AG04450 (cell line): ENCODE results near the gene KCNE1. TPM values are rescaled to one million over a fixed set of nuclear protein-coding genes. Genes with fewer than 3 reads are reported as not detected.

Experiments
- CTCF ChIA-PET: fragments of 300-600, 350-600 bp; formaldehyde crosslinking; extraction: SDS; loops from one replicate; lab custom pipeline; 2022; ENCODE audit warnings: antibody characterized with exemption, inconsistent platforms; lab: Charles Lee
- POLR2A ChIA-PET: fragments of 350-600 bp; formaldehyde crosslinking; extraction: SDS; loops from one replicate; lab custom pipeline; 2021; ENCODE audit warnings: antibody characterized with exemption, inconsistent platforms; lab: Yijun Ruan, JAX
- DNase-seq: peaks from one replicate; pipeline ENCODE4 v3.0.0-alpha.2; 2011; ENCODE audit warnings: low read depth, low spot score
- H3K27ac ChIP-seq: one replicate; pipeline ENCODE4 v1.5.1; 2012; ENCODE audit warnings: low read depth, low read length, control low read depth
- H3K27me3 ChIP-seq: one replicate; pipeline ENCODE4 v1.6.0; 2012; ENCODE audit warnings: low read length; ENCODE audit not compliant: control insufficient read depth, insufficient read depth
- H3K4me3 ChIP-seq: 2 replicates; pipeline ENCODE4 v1.5.1; 2011; ENCODE audit warnings: mild to moderate bottlenecking, low read depth, low read length, control low read depth
- H3K9me3 ChIP-seq: 2 replicates; pipeline ENCODE4 v1.5.1; 2012; ENCODE audit warnings: low read length; ENCODE audit not compliant: control insufficient read depth, insufficient read depth
- polyA plus RNA-seq: library from polyadenylated mRNA; depleted of rRNA; stranded (reverse); fragments of >200 nt; gene quantifications from 2 replicates; pipeline ENCODE4 v1.2.3, GENCODE V29; 2011
- TF ChIP-seq, protein P1 (sequence below): IDR thresholded peaks from 2 replicates; pipeline ENCODE4 v1.5.1; 2011; ENCODE audit warnings: low read depth, low read length, control low read depth, inconsistent platforms

The KCNE1 gene
- polyA plus RNA-seq, 1 experiment = 0.38 TPM

DNA sequence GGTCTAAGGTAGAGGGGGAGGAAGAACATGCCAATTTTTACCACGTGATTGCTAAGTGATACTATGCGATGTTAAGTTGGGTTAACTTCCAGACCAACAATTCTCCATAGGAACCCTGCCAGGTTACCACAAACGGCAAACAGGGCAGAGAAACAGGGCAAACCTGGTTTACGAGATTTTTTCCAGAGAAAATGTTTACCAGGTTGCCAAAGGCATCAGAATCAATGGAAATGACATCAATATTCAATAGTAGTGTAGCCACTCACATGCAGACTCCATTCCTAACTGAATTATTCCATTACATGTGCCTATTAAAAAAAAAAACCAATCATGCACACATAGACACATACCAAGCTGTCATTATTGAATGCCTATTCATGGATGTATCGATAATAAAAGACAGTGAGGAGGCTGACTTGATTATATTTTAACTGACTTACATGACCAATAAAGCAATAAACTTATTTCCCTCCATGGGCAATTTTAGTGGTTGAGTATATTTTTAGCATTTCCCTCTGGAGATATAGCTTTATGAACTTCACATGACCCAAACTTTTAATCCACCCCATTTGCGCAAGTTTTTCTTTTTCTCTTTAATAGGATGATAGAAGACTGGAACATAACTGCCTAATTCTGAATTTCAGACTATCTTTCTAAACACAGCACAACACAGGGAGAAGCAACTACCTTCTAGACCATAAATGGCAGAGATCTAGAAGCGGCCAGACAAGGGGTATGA is 40.5 kb upstream of the KCNE1 start:
- peak overlapping the region; percentile 84 for H3K27ac ChIP-seq
- ChIA-PET POLR2A (interaction anchor here (0.6 to 2.2 kb wide), 4 partner anchors 23 to 1530 kb away, joined by 3 to 15 read pairs (median 4); no protein-coding TSS in a partner anchor), CTCF (interaction anchor here (0.7 to 2.0 kb wide), 4 partner anchors 11 to 50 kb away, joined by 3 to 8 read pairs (median 4); no protein-coding TSS in a partner anchor)

DNA sequence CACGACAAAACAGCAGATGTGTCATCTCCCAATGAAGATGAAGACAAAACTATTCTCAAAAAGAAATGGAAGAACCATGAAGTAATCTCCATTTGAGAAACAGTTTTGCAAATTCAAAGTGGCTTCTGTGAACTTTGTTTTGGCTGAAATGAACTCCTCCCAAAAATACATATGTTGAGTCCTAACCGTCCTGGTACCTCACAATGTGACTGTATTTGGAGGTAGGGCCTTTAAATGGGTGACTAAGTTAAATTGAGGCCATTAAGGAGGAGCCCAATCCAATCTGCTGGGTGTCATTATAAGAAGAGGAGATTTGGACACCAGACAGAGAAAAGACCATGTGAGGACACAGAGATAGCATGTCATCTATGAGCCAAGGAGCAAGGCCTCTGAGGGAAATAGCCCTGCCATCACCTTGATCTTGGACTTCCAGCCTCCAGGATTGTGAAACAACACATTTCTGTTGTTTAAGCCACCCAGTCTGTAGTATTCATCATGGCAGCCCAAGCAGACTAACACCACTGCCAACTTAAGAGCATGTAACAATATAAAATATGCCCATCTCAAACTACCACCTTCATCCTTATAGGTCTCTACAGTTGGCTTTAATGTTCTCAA is 38.3 kb upstream of the KCNE1 start:
- Histone ChIP-seq H3K27ac (no peak overlapping the region), H3K4me3 (no peak overlapping the region), H3K9me3 (peaks cover 1% of the 10 kb centered on the region; the same call in 1 of the 2 replicates), H3K27me3 (no peaks in the 10 kb centered on the region)
- CTCF ChIA-PET = no interaction called here
- TF ChIP-seq, protein P1, sequence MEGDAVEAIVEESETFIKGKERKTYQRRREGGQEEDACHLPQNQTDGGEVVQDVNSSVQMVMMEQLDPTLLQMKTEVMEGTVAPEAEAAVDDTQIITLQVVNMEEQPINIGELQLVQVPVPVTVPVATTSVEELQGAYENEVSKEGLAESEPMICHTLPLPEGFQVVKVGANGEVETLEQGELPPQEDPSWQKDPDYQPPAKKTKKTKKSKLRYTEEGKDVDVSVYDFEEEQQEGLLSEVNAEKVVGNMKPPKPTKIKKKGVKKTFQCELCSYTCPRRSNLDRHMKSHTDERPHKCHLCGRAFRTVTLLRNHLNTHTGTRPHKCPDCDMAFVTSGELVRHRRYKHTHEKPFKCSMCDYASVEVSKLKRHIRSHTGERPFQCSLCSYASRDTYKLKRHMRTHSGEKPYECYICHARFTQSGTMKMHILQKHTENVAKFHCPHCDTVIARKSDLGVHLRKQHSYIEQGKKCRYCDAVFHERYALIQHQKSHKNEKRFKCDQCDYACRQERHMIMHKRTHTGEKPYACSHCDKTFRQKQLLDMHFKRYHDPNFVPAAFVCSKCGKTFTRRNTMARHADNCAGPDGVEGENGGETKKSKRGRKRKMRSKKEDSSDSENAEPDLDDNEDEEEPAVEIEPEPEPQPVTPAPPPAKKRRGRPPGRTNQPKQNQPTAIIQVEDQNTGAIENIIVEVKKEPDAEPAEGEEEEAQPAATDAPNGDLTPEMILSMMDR = no peak
- no peak for DNase-seq
- POLR2A ChIA-PET = no interaction called here

More for the DNA sequence above, 40.5 kb upstream of the KCNE1 start:
- Histone ChIP-seq H3K9me3 (peaks cover 2% of the 10 kb centered on the region; the same call in 1 of the 2 replicates), H3K27me3 (no peaks in the 10 kb centered on the region), H3K4me3 (peak overlapping the region; percentile 34)
- TF ChIP-seq, protein P1 = no peak
- DNase-seq = no peak

DNA sequence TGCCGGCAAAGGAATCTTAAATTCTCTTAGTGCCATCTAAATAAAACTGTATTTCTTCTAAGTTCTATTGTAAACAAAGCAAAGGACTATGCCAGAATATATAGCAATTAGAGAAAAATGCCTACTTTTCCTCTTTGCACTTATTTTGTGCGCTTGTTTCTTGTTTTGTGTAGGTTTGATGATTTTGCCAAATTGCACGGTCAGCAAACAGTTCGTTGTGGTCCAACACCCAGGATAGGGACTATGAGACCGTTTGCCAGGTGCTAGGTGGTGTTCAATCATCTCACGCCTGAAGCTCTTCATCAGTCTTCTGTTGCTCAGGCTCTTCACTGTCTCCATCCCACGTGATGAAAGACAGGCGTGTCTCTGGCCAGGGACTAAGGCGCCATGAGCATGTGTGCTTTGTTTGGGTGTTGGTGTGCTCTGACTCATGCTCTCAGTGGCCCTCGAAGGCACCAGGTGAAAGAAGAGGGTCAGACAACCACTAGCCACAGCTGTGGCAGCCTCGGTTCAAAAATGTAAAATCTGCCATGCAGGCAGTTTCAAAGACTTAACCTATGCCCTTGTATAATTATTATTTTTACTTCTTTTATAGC is 36.9 kb upstream of the KCNE1 start:
- Histone ChIP-seq H3K4me3 (no peak overlapping the region), H3K9me3 (no peaks in the 10 kb centered on the region), H3K27me3 (no peaks in the 10 kb centered on the region), H3K27ac (no peak overlapping the region)
- no peak for DNase-seq
- ChIA-PET POLR2A (no interaction called here), CTCF (no interaction called here)
- TF ChIP-seq, protein P1 = no peak

DNA sequence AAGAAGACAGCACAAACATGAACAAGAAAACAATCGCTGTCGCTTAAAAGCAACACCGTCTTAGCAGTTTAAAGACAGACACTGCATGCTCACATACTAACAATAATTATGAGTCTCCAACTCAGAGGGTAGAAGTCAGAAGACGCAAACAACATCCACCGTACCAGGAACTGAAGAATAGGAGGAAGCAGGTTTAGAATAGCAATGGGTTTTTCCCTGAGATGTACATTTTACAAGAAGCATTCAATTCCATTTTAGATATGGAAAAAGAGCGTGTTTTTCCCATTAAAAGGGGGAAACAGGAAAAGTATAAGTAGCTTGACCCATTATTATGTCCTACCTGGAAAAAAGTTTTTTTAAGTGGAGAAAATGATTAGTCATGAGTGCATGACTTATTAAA is 34.5 kb upstream of the KCNE1 start:
- Histone ChIP-seq H3K27me3 (no peaks in the 10 kb centered on the region), H3K9me3 (no peaks in the 10 kb centered on the region), H3K27ac (no peak overlapping the region), H3K4me3 (no peak overlapping the region)
- ChIA-PET CTCF (no interaction called here), POLR2A (interaction anchor here (0.7 kb wide), 1 partner anchor 29 kb away, joined by 5 read pairs; no protein-coding TSS in a partner anchor)
- TF ChIP-seq, protein P1 = no peak
- DNase-seq = no peak
